Measurements from ENCODE around the gene PHACTR3. TPM values are rescaled to one million over a fixed set of nuclear protein-coding genes. Genes with fewer than 3 reads are reported as not detected.

The PHACTR3 gene
- total and polyA plus RNA-seq, 2 of the 8 experiments (the other 6 are each of a cell fraction or from before 2014, with no cell fraction given): 0.05 to 0.13 TPM

- Histone ChIP-seq H3K4me3 (ENCODE audit: extremely low read depth in 1 of 4, insufficient read depth in 2 of 4, low read depth in 3 of 4, low read length in 4 of 4) (no peak overlapping the region), H3K9ac (replicated peaks in 1 of 4; ENCODE audit: extremely low read depth in 1 of 4, low read depth in 3 of 4, low read length in 3 of 4) (no peak overlapping the region), H3K79me1 (ENCODE audit: low read depth, low read length) (no peaks in the 10 kb centered on the region), H3K4ac (replicated peaks; ENCODE audit: insufficient read length, low read depth, low read length) (no peak overlapping the region), H4K20me1 (replicated peaks in 1 of 2; ENCODE audit: control insufficient read depth in 1 of 2, insufficient read depth in 2 of 2, low read length in 2 of 2) (no peaks in the 10 kb centered on the region), H3K14ac (ENCODE audit: insufficient read length) (no peak overlapping the region), H2BK20ac (ENCODE audit: low read length) (no peak overlapping the region), H4K8ac (ENCODE audit: extremely low read depth, insufficient read depth, low read length) (no peak overlapping the region), H2AFZ (ENCODE audit: low read length) (no peak overlapping the region), H3K27ac (ENCODE audit: low read depth, low read length) (no peak overlapping the region), H2BK12ac (ENCODE audit: low read depth, low read length) (no peak overlapping the region), H3K79me2 (ENCODE audit: control insufficient read depth in 1 of 2, insufficient read depth in 2 of 2, low read length in 2 of 2) (no peaks in the 10 kb centered on the region), H3K4me2 (ENCODE audit: insufficient read depth in 1 of 2, low read depth in 2 of 2, low read length in 2 of 2) (no peak overlapping the region), H4K91ac (replicated peaks; ENCODE audit: insufficient read length, low read length) (no peak overlapping the region), H3K9me3 (ENCODE audit: insufficient read depth in 2 of 2, low read depth in 1 of 2, low read length in 1 of 2) (peaks cover 75 to 96% of the 10 kb centered on the region in 2 experiments), H2AK5ac (ENCODE audit: low read depth, low read length) (no peak overlapping the region), H2BK5ac (ENCODE audit: low read depth, low read length) (no peak overlapping the region), H2BK120ac (replicated peaks; ENCODE audit: low read depth, low read length) (no peak overlapping the region), H3K4me1 (replicated peaks in 1 of 4; ENCODE audit: control insufficient read depth in 3 of 4, insufficient read depth in 4 of 4, low read length in 3 of 4) (no peaks in the 10 kb centered on the region; a peak in 1 of 7 replicates), H4K5ac (ENCODE audit: insufficient read length, low read depth, low read length) (no peak overlapping the region), H3K18ac (ENCODE audit: extremely low read depth, low read length) (no peak overlapping the region), H3K23ac (ENCODE audit: insufficient read length) (no peak overlapping the region), H3K36me3 (ENCODE audit: control insufficient read depth in 2 of 4, insufficient read depth in 4 of 4, low read length in 3 of 4) (peaks cover 0 to 2% (median 0%) of the 10 kb centered on the region in 4 experiments; a peak in 1 of 8 replicates), H3K27me3 (replicated peaks in 1 of 4; ENCODE audit: control insufficient read depth in 3 of 4, extremely low read depth in 1 of 4, insufficient read depth in 3 of 4, low read length in 3 of 4) (peaks cover 0 to 3% (median 0%) of the 10 kb centered on the region in 4 experiments; a peak in 1 of 7 replicates), H3K23me2 (ENCODE audit: low read depth, low read length) (peaks cover 2% of the 10 kb centered on the region; the same call in 1 of the 2 replicates), H3K56ac (replicated peaks; ENCODE audit: insufficient read length, low read depth, low read length) (no peak overlapping the region), H2BK15ac (ENCODE audit: low read length) (no peak overlapping the region)
- TF ChIP-seq RXRA (IDR thresholded peaks at IDR 0.05; ENCODE audit: insufficient read depth, low read depth, low read length): no peak
- TF ChIP-seq NANOG (IDR thresholded peaks at IDR 0.05; ENCODE audit: insufficient read depth, low read depth, low read length, poor library complexity, severe bottlenecking): no peak
- no peak for TF ChIP-seq RNF2 (IDR thresholded peaks at IDR 0.05; ENCODE audit: borderline replicate concordance, low read depth, low read length, missing control alignments, poor library complexity, severe bottlenecking)
- TF ChIP-seq CTCF (IDR thresholded peaks at IDR 0.05; ENCODE audit: control extremely low read depth in 1 of 3, insufficient read depth in 1 of 3, low read depth in 1 of 3, low read length in 3 of 3): no peak
- TF ChIP-seq TEAD4 (IDR thresholded peaks at IDR 0.05; ENCODE audit: low read depth, low read length): no peak
- TF ChIP-seq CTBP2 (IDR thresholded peaks at IDR 0.05; ENCODE audit: borderline replicate concordance, insufficient read depth, insufficient read length, low read length): no peak
- no peak for TF ChIP-seq POLR2A (IDR thresholded peaks at IDR 0.05; ENCODE audit: control extremely low read depth in 1 of 2, low read depth in 2 of 2, low read length in 2 of 2)
- TF ChIP-seq MAFK (IDR thresholded peaks at IDR 0.05; ENCODE audit: low read depth, low read length): no peak
- no peak for FAIRE-seq
- DNase-seq (ENCODE audit: low read depth in 1 of 2, low spot score in 2 of 2): peak in 1 of 2 experiments; percentile 33
- ChIA-PET POLR2A (ENCODE audit: partially characterized antibody) (no interaction called here), CTCF (ENCODE audit: partially characterized antibody) (interaction anchor here (1.2 kb wide), 1 partner anchor 10 kb away, joined by 3 read pairs; no protein-coding TSS in a partner anchor)
- WGBS, 2 experiments (ENCODE audit: extremely low coverage in 1 of 2, insufficient coverage in 1 of 2, insufficient read length in 1 of 2, insufficient replicate concordance in 2 of 2, low coverage in 1 of 2, low lambda C conversion rate in 2 of 2, missing lambda C conversion rate in 1 of 2): 90% methylated on average over 2 of the region's 2 CpGs; no CpG with 5 or more reads in 1 of the 2 experiments
Measured at GRCh38 chr20:59835057-59835447, 230.7 kb downstream of the PHACTR3 start.
